Calu3 (cell line): ENCODE data around the gene TRIP11. TPM values are rescaled to one million over a fixed set of nuclear protein-coding genes. Genes with fewer than 3 reads are reported as not detected.

Experiments
- BruUV-seq: library from RNA; stranded (reverse); fragments of 400-500 nt; replicated peaks from 2 replicates; lab custom pipeline; 2021; lab: Mats Ljungman, UMichigan
- CTCF ChIA-PET: fragments of 300-600 bp; sonication (Branson Sonifier 250); formaldehyde crosslinking; loops from one replicate; lab custom pipeline; 2022; ENCODE audit warnings: antibody characterized with exemption; lab: Charles Lee
- DNase-seq: peaks from one replicate; pipeline ENCODE4 v3.0.0; 2022
- H3K27ac Mint-ChIP-seq: one replicate; pipeline ENCODE4 v1.8.0; 2022; ENCODE audit warnings: mixed read lengths; ENCODE audit not compliant: unreplicated experiment
- H3K27me3 Mint-ChIP-seq: one replicate; pipeline ENCODE4 v1.8.0; 2022; ENCODE audit warnings: mixed read lengths; ENCODE audit not compliant: unreplicated experiment
- H3K36me3 Mint-ChIP-seq: one replicate; pipeline ENCODE4 v1.8.0; 2022; ENCODE audit warnings: mild to moderate bottlenecking, moderate library complexity, mixed read lengths; ENCODE audit not compliant: insufficient read depth, unreplicated experiment
- H3K4me1 Mint-ChIP-seq: one replicate; pipeline ENCODE4 v1.8.0; 2022; ENCODE audit warnings: mild to moderate bottlenecking, low read depth, mixed read lengths; ENCODE audit not compliant: unreplicated experiment
- H3K4me3 Mint-ChIP-seq: one replicate; pipeline ENCODE4 v1.8.0; 2022; ENCODE audit warnings: mild to moderate bottlenecking, low read depth, moderate library complexity, mixed read lengths; ENCODE audit not compliant: unreplicated experiment
- H3K9me3 Mint-ChIP-seq: one replicate; pipeline ENCODE4 v1.8.0; 2022; ENCODE audit warnings: low read depth, mixed read lengths; ENCODE audit not compliant: unreplicated experiment
- CTCF ChIP-seq: fragments of 200-600 bp; IDR thresholded peaks from one replicate; pipeline ENCODE4 v1.8.0; 2022; ENCODE audit warnings: antibody characterized with exemption; ENCODE audit not compliant: unreplicated experiment
- intact Hi-C: fragments of 100-400 bp; cut with micrococcal nuclease; formaldehyde crosslinking; loops from one replicate; pipeline ENCODE4 v1.10.0; 2022; ENCODE audit not compliant: unreplicated experiment
- total RNA-seq: library from RNA; stranded (reverse); gene quantifications from 2 replicates; pipeline ENCODE4 v1.2.3, GENCODE V29; 2022

The TRIP11 gene
- total RNA-seq, 1 experiment from 2014 or later, result 50.2 TPM

GRCh38 chr14:91963465-91963864 lies 76.4 kb downstream of the TRIP11 start:
- H3K9me3 Mint-ChIP-seq, result no peaks in the 10 kb centered on the region
- DNase-seq, result no peak
- no peaks in the 10 kb centered on the region for H3K4me1 Mint-ChIP-seq
- H3K4me3 Mint-ChIP-seq, result no peak overlapping the region
- no peaks in the 10 kb centered on the region for H3K27me3 Mint-ChIP-seq
- intact Hi-C loops, result no loop called here
- no peaks in the 10 kb centered on the region for H3K36me3 Mint-ChIP-seq
- no peak overlapping the region for H3K27ac Mint-ChIP-seq
- no TSS peak for BruUV-seq
- CTCF ChIA-PET, result no interaction called here
- TF ChIP-seq CTCF, result no peak

DNA sequence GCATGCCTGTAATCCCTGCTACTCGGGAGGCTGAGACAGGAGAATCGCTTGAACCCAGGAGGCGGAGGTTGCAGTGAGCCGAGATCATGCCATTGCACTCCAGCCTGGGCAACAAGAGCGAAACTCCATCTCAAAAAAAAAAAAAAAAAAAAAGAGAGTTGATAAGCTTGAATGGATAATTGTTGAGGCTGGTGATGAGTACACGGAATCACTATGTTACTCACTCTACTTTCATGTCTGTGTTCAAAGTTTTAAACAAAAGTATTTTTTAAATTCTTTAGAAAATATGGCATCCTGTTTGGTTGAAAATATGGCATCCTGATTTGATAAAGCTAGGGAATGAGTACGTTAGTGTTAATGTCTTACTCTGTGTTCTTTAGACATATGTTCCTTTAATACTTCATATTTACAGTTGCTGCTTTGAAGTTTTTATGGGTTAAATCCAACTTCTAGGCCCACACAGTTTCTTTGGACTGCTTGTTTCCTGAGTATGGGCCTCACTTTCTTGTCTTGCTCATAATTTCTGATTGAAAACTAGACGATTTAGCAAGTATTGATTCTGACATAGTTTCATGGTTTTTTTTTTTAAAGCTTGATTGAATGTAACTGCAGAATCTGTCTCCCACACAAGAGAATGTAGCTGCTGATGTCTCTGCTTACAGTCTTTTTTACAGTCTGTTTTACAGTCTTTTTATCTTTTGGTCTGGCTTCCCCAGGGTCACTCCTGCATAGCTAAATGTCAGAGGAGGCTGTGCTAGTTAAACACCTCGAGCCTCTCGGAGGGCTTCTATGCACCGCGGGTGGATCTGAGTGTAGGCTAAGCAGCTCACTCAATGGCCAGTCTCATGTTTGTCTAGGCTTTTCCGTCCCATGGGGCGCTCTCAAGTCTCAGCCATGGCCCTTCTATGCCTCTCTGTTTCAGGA lies 78.3 kb downstream of the TRIP11 start:
- Mint-ChIP-seq H3K27ac (no peak overlapping the region), H3K36me3 (no peaks in the 10 kb centered on the region), H3K4me3 (no peak overlapping the region), H3K27me3 (no peaks in the 10 kb centered on the region), H3K9me3 (no peaks in the 10 kb centered on the region), H3K4me1 (no peaks in the 10 kb centered on the region)
- BruUV-seq, result no TSS peak
- no peak for DNase-seq
- CTCF ChIA-PET, result no interaction called here
- TF ChIP-seq CTCF, result no peak
- intact Hi-C loops, result no loop called here

GRCh38 chr14:91957876-91958313 lies 82.0 kb downstream of the TRIP11 start:
- DNase-seq, result no peak
- H3K27me3 Mint-ChIP-seq, result no peaks in the 10 kb centered on the region
- no peak overlapping the region for H3K4me3 Mint-ChIP-seq

GRCh38 chr14:91956616-91957015 lies 83.2 kb downstream of the TRIP11 start:
- Mint-ChIP-seq H3K4me1 (no peaks in the 10 kb centered on the region), H3K27me3 (no peaks in the 10 kb centered on the region), H3K4me3 (no peak overlapping the region), H3K36me3 (no peaks in the 10 kb centered on the region), H3K9me3 (no peaks in the 10 kb centered on the region), H3K27ac (no peak overlapping the region)
- no TSS peak for BruUV-seq
- no peak for TF ChIP-seq CTCF
- intact Hi-C loops, result no loop called here
- DNase-seq, result no peak
- CTCF ChIA-PET, result no interaction called here

More at GRCh38 chr14:91957876-91958313, 82.0 kb downstream of the TRIP11 start:
- Mint-ChIP-seq H3K27ac (no peak overlapping the region), H3K4me1 (no peaks in the 10 kb centered on the region), H3K36me3 (no peaks in the 10 kb centered on the region), H3K9me3 (no peaks in the 10 kb centered on the region)
- BruUV-seq, result no TSS peak
- CTCF ChIA-PET, result interaction anchor here (0.9 kb wide), 1 partner anchor 9 kb away, joined by 9 read pairs; no protein-coding TSS in a partner anchor
- TF ChIP-seq CTCF, result no peak
- intact Hi-C loops, result no loop called here
